H54 (cell line): ENCODE results near the gene EQTN.

Source experiments
- DNase-seq: peaks from one replicate; pipeline ENCODE4 v3.0.0; 2011; ENCODE audit warnings: low spot score, mixed read lengths; ENCODE audit not compliant: insufficient read length
- FAIRE-seq: peaks from 3 replicates; lab custom pipeline; 2011; peaks lifted over from hg19 to GRCh38; lab: Jason Lieb, UNC
- POLR2A ChIP-seq: IDR thresholded peaks from 2 replicates; pipeline ENCODE4 v1.6.1; 2011; ENCODE audit warnings: low read depth, mild to moderate bottlenecking, low read length

EQTN gene

DNA sequence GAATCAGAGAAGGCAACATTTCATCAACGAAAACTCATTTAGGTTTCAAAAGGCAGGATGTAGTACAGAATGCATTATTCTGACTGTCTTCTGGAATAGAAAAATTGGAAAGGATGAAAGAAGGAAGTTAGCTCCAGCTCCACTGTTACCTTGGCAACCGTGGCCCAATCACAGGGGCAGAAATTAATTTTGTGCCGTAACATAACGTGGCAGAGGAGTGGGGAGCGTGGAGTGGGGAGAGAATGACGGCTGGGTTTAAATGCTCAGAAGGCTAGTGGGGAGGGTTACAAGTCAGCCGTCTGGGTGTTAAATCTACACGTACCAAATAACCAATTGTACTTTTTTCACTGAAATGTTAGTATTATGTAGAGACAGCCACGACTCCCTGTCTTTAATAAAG, 32.3 kb upstream of the EQTN start:
- DNase-seq (no peak), FAIRE-seq (no peak)
- TF ChIP-seq POLR2A, result no peak

GRCh38 chr9:27328483-27328882, 31.5 kb upstream of the EQTN start:
- no peak for DNase-seq
- no peak for FAIRE-seq
- TF ChIP-seq POLR2A, result no peak

DNA sequence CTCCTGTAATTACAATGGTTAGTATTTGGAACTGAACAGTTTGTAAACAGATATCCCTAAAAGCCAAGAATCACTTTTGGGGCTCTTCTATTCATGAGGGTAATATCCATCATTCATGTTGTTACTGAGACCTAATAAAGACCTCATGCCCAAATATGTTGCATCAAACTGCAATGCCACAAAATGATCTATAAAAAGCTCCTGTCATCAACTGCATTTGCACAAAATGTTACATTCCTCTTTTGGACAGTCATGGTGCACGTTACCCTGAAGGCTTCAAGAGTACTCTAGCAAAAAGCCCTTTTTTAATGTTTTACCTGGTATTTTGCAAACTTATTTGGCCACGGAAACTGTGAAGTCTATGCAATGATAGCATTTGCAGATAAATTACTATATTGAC, 14.2 kb upstream of the EQTN start:
- DNase-seq (no peak), FAIRE-seq (no peak)
- TF ChIP-seq POLR2A, result no peak

DNA sequence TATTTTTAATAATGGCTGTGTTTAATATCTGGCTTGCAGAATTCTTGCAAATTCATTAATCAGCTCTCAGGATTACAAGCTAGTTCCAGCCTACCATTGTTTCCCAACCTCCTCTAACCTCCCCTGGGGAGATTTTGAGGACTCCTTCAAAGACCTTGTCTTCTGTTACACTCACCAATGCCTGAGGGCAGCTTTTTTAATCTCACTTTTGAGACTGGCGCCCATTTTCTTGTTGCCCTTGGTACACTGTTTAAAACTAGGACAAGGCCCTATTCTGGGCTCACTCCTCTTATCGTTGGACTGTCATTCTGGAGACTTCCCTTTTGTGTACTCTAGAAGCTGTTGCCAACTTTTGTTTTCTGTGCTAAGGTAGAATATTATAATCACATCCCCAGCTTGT, 13.6 kb upstream of the EQTN start:
- no peak for DNase-seq
- FAIRE-seq, result no peak
- TF ChIP-seq POLR2A, result no peak

- FAIRE-seq (no peak), DNase-seq (no peak)
- TF ChIP-seq POLR2A, result no peak
These were observed 11.9 kb upstream of the EQTN start for GRCh38 chr9:27308691-27309390.

GRCh38 chr9:27304521-27304920, 7.6 kb upstream of the EQTN start:
- no peak for DNase-seq
- no peak for FAIRE-seq
- TF ChIP-seq POLR2A, result no peak

- no peak for TF ChIP-seq POLR2A
- peak; percentile 96 for FAIRE-seq
- peak; percentile 55 for DNase-seq
These were observed 6.3 kb upstream of the EQTN start for GRCh38 chr9:27303219-27303618.

- DNase-seq (no peak), FAIRE-seq (no peak)
- no peak for TF ChIP-seq POLR2A
These were observed 3.0 kb downstream of the EQTN start for GRCh38 chr9:27293996-27294395.

DNA sequence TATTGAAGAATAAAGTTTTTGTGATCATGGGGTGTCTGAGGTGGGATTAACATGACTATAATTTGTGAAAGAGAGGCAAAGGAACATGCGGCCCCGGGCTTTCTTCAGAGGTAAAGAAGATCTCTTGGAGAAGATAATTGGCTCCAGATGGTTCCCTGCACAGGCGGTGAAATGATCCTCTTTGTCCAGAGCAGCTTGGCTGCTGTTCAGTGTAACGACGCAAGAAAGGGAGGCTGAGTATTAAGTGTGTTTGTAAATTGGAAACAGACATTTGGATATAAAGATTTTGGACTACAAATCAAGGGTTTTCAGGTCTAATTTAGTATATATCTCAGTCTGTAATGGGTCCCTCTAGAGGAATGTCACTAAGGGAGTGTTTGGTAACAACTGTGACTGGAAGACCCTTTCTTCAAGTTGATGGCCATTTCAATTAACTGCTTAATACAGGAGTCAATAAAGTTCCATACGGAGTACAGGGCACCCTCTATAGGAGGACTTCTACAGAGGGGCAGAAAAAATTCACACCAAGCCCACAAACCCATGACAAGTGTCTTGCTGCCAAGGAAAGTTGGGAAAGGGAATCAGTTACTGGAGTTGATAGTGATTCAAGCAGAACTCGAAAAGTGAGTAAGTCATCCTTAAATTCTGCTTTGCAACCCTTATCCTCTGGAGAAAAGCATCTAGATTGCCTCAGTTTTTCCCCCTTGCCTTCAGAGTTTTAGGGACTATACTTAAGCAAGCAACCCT, 4.1 kb downstream of the EQTN start:
- no peak for DNase-seq
- no peak for FAIRE-seq

GRCh38 chr9:27291292-27291691, 5.7 kb downstream of the EQTN start:
- DNase-seq (no peak), FAIRE-seq (no peak)
- no peak for TF ChIP-seq POLR2A

More for the DNA sequence above, 4.1 kb downstream of the EQTN start:
- no peak for TF ChIP-seq POLR2A

GRCh38 chr9:27282269-27282668, 14.7 kb downstream of the EQTN start:
- FAIRE-seq (no peak), DNase-seq (no peak)

GRCh38 chr9:27280860-27281259, 16.1 kb downstream of the EQTN start:
- DNase-seq (no peak), FAIRE-seq (no peak)
- no peak for TF ChIP-seq POLR2A

More at GRCh38 chr9:27282269-27282668, 14.7 kb downstream of the EQTN start:
- TF ChIP-seq POLR2A, result no peak

GRCh38 chr9:27280249-27280648, 16.7 kb downstream of the EQTN start:
- no peak for TF ChIP-seq POLR2A
- no peak for DNase-seq
- FAIRE-seq, result no peak

DNA sequence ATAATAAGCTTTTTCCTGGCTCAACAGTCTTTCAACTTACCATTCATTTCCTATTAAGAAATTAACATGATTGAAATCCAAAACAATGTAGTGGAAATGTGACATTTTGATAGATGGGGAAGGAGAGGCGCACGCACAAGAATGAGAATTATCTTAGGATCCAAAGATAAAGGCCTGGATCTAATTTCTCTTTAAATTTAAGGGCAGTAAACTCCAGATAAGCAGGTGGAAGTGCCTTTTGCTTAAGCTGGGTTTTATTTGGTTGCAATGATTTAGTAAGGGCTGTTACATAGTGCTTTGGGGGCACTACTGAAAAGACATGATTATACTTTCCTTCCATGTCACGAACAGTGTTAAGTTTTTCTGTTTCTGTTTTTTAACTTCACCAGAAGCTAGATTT, 17.3 kb downstream of the EQTN start:
- no peak for DNase-seq
- no peak for FAIRE-seq
- TF ChIP-seq POLR2A, result no peak

DNA sequence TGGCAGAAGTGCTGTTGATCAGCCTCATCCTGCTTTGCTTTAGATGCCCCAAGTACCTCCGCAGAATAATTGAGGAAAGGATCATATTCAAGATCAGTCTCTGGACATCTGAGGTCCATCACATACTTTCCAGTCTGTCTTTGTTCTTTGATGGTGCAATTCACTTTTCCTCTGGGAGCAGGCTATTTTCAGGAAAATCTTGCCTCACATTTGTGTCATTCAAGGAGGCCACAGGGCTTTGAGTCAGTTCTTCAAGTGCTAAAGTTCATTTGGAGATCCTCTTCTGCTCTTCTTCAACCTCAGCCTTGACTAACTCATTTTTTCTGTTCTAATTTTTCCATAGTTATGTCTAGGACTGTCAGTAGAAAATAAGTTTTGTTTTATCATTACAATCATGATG, 18.6 kb downstream of the EQTN start:
- no peak for TF ChIP-seq POLR2A
- peak; percentile 6 for FAIRE-seq

More for the DNA sequence above, 18.6 kb downstream of the EQTN start:
- DNase-seq, result no peak
